Measurements from ENCODE around the gene EMC7.

Gene EMC7

DNA sequence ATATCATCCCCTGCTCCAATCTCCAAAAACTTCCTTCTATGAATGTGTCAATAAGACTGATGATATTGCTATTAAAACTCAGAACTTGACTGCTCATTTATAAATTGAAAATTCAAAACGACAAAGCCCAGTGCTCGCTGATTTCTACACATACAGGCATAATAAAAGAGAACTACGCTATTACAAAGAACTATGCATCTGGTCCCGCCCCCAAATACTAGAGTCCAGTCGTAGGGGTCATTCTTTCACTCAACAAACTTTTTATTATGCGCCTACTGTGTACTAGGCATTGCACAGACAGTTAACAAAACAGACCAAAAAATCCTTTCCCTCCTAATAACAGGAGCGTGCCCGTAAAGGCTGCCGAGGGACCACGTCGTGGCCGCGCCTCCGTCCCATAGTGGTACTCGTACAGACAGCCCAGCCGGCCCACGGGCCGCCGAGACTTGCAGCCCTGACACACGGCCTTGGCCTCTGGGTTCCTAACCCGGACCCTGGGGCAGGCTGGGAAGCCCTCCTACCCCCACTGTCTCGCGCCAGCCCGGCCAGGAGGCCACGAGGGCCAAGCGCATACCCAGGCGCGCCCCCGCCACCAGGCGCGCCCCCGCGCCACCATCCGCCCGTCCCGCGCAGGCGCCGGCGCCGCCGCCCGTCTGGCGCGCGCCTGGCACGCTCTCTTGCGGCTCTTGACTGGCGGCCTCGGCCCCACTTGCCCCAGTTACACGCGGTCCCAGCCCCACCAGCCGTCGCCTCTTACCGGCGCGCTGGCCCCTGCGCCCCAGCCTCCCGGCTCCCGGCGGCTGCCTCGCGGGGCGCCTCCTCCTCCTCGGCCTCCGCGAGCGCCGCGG lies 63.4 kb downstream of the EMC7 start:
- peak; percentile 83 for DNase-seq

Measured in suppressor macrophage treated with lipopolysaccharide for 4 hours (primary cell).